HG03432 (cell line): Measurements from ENCODE around the gene PSMB5.
"Not testable (repeated sequence)": the region's sequence is repeated elsewhere in the genome, so short reads cannot be mapped to it uniquely, and the experiment has no call there.

Experiments
- ATAC-seq: cut with Tn5 transposase; IDR thresholded peaks from one replicate; pipeline ENCODE4 v1.9.1; 2021; ENCODE audit warnings: mild to moderate bottlenecking, moderate library complexity; ENCODE audit not compliant: unreplicated experiment

PSMB5 gene

GRCh38 chr14:23020143-23021128 is 14.3 kb downstream of the PSMB5 start:
- no peak for ATAC-seq

- no peak for ATAC-seq
Observed at GRCh38 chr14:23018107-23018506, 16.6 kb downstream of the PSMB5 start.

- no peak for ATAC-seq
Observed at GRCh38 chr14:23017091-23017490, 17.6 kb downstream of the PSMB5 start.

GRCh38 chr14:23015618-23016017 is 19.1 kb downstream of the PSMB5 start:
- ATAC-seq, result no peak

- ATAC-seq, result not testable (repeated sequence)
Observed at GRCh38 chr14:23013749-23014054, 21.0 kb downstream of the PSMB5 start.

GRCh38 chr14:23013054-23013748 is 21.5 kb downstream of the PSMB5 start:
- ATAC-seq, result no peak

GRCh38 chr14:23009939-23010726 is 24.6 kb downstream of the PSMB5 start, which contains the start of gene C14orf93:
C14orf93 (minus strand) TSS chr14:23010143; CDS start chr14:22999023, 11,120 bp downstream.
- peak; percentile 32 for ATAC-seq

GRCh38 chr14:23009483-23009938 is 25.2 kb downstream of the PSMB5 start:
- no peak for ATAC-seq

GRCh38 chr14:23008831-23009230 is 25.9 kb downstream of the PSMB5 start:
- ATAC-seq, result no peak

GRCh38 chr14:23006544-23007419 is 27.9 kb downstream of the PSMB5 start:
- ATAC-seq, result peak; percentile 96

GRCh38 chr14:23006188-23006534 is 28.5 kb downstream of the PSMB5 start:
- no peak for ATAC-seq

- no peak for ATAC-seq
Observed at GRCh38 chr14:23005451-23006187, 29.1 kb downstream of the PSMB5 start.

GRCh38 chr14:23004274-23004673 is 30.4 kb downstream of the PSMB5 start:
- not testable (repeated sequence) for ATAC-seq

GRCh38 chr14:23002592-23002991 is 32.1 kb downstream of the PSMB5 start:
- ATAC-seq, result no peak

- ATAC-seq, result no peak
Observed at GRCh38 chr14:23000860-23001259, 33.8 kb downstream of the PSMB5 start.

GRCh38 chr14:22998329-22999012 is 36.2 kb downstream of the PSMB5 start:
- no peak for ATAC-seq

- no peak for ATAC-seq
Observed at GRCh38 chr14:22997676-22998323, 36.9 kb downstream of the PSMB5 start.
